ENCODE data around the gene ZFP92.

- no peak for TF ChIP-seq CTCF (IDR thresholded peaks at IDR 0.05)
- TF ChIP-seq POLR2A (IDR thresholded peaks at IDR 0.05) = no peak
Observed at GRCh38 chrX:153433161-153433680, 21.9 kb downstream of the ZFP92 start.

Measured in lower leg skin (tissue), 3 donors.